Activated naive CD4-positive, alpha-beta T cell treated with anti-CD3 and anti-CD28 coated beads, Interleukin-2, amount 10 ng/mL, durations not matched to agents 5 hours and 36 hours (primary cell): Measurements from ENCODE around the gene GALNT7. TPM values are rescaled to one million over a fixed set of nuclear protein-coding genes. Genes with fewer than 3 reads are reported as not detected.

Experiments
- microRNA-seq: library from miRNA; unstranded; fragments of <30 nt; microRNA quantifications from one replicate; pipeline ENCODE4 v1.2.0, GENCODE V29; 2022; ENCODE audit warnings: borderline microRNAs expressed, borderline replicate concordance
- total RNA-seq, 2 experiments: library from RNA; stranded (reverse); gene quantifications; one replicate each; pipeline ENCODE4 v1.2.3, GENCODE V29; 2021

The GALNT7 gene
- total RNA-seq = 10 to 100 TPM; 20.8 to 21.0 TPM

GRCh38 chr4:173168396-173169177, at the start of gene GALNT7:
Gene GALNT7 (plus strand): TSS chr4:173168811. CDS start chr4:173168836, 25 bp downstream.

GRCh38 chr4:173334085-173334890, 165.7 kb downstream of the GALNT7 start, which contains the start of gene HMGB2:
Gene HMGB2 (minus strand): TSS chr4:173334358. CDS start chr4:173333649, 709 bp downstream.

GRCh38 chr4:173370477-173371291, 202.1 kb downstream of the GALNT7 start, which contains the start of gene SAP30:
Gene SAP30 (plus strand): TSS chr4:173370954. CDS start chr4:173371183, 229 bp downstream.

Small RNA genes within 50 kb of the gene (microRNA-seq; reads per million reads assigned to microRNA genes)
- gene MIR548T = 0.83 reads per million

Other genes with a start within 250 kb of the GALNT7 start
- 100 to 1,000 TPM; 713 to 736 TPM for gene HMGB2, start 165.5 kb downstream of the GALNT7 start, total RNA-seq
- gene SAP30, start 202.1 kb downstream of the GALNT7 start, total RNA-seq = 10 to 100 TPM; 15.1 to 20.0 TPM
- gene SCRG1, start 230.3 kb downstream of the GALNT7 start, total RNA-seq = not detected